Measurements from ENCODE around the gene CERS3. TPM values are rescaled to one million over a fixed set of nuclear protein-coding genes. Genes with fewer than 3 reads are reported as not detected.

CERS3 gene
- total and polyA plus RNA-seq, 2 of the 4 experiments (the other 2 are of a cell fraction): not detected

GRCh38 chr15:100383302-100384107 is 145.2 kb downstream of the CERS3 start:
- no peaks in the 10 kb centered on the region for H3K27me3 ChIP-seq (ENCODE audit: control insufficient read depth, insufficient read depth, low read length)
- H3K9me1 ChIP-seq (ENCODE audit: insufficient read depth, low read length): no peaks in the 10 kb centered on the region
- no peak for TF ChIP-seq CHD1 (IDR thresholded peaks at IDR 0.05; ENCODE audit: low read depth, low read length)
- TF ChIP-seq, protein P1, sequence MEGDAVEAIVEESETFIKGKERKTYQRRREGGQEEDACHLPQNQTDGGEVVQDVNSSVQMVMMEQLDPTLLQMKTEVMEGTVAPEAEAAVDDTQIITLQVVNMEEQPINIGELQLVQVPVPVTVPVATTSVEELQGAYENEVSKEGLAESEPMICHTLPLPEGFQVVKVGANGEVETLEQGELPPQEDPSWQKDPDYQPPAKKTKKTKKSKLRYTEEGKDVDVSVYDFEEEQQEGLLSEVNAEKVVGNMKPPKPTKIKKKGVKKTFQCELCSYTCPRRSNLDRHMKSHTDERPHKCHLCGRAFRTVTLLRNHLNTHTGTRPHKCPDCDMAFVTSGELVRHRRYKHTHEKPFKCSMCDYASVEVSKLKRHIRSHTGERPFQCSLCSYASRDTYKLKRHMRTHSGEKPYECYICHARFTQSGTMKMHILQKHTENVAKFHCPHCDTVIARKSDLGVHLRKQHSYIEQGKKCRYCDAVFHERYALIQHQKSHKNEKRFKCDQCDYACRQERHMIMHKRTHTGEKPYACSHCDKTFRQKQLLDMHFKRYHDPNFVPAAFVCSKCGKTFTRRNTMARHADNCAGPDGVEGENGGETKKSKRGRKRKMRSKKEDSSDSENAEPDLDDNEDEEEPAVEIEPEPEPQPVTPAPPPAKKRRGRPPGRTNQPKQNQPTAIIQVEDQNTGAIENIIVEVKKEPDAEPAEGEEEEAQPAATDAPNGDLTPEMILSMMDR (conservative IDR thresholded peaks at IDR 0.05; ENCODE audit: low read depth, low read length): peak; percentile 20; the same call in 1 of the 2 replicates
- in situ Hi-C loops (cut with MboI; ENCODE audit: low sequenced_read_pairs) (no loop called here), dilution Hi-C loops (cut with HindIII; ENCODE audit: low sequenced_read_pairs, unreplicated experiment) (no loop called here), intact Hi-C loops (cut with micrococcal nuclease) (no loop called here)
- no peak overlapping the region for H3K18ac ChIP-seq (ENCODE audit: low read depth, low read length)
- no peak for DNase-seq
- no peak overlapping the region for H3K4me2 ChIP-seq (ENCODE audit: low read depth, low read length)
- H3K56ac ChIP-seq (ENCODE audit: extremely low read depth, insufficient read depth, low read length): no peak overlapping the region
- H2AFZ ChIP-seq (replicated peaks; ENCODE audit: low read length, poor library complexity): no peak overlapping the region
- no TSS peak for BruUV-seq (replicated peaks)
- no peak overlapping the region for H4K91ac ChIP-seq (ENCODE audit: insufficient read depth, low read depth, low read length)
- no CpG with 5 or more reads among the region's 3 CpGs for WGBS, 2 experiments (ENCODE audit: extremely low coverage in 2 of 2, insufficient read length in 1 of 2)
- no peak overlapping the region for H3K4me3 ChIP-seq (ENCODE audit: insufficient read depth, low read depth, low read length)
- ChIA-PET CTCF (no interaction called here), POLR2A (ENCODE audit: unreplicated experiment) (no interaction called here)
- H3K27ac ChIP-seq (ENCODE audit: insufficient read depth, low read length): no peak overlapping the region
- no peak overlapping the region for H2AK9ac ChIP-seq (replicated peaks; ENCODE audit: low read depth, low read length, poor library complexity)
- no peaks in the 10 kb centered on the region for H3K36me3 ChIP-seq (ENCODE audit: control insufficient read depth, insufficient read depth, low read length)
- no peak overlapping the region for H2AK5ac ChIP-seq (ENCODE audit: low read depth, low read length)
- no peak overlapping the region for H2BK120ac ChIP-seq (ENCODE audit: low read depth, low read length)
- no peak overlapping the region for H2BK15ac ChIP-seq (ENCODE audit: low read depth, low read length)
- H3K9ac ChIP-seq (ENCODE audit: low read depth, low read length): no peak overlapping the region
- ATAC-seq (ENCODE audit: low read depth): no peak
- no peak overlapping the region for H2BK5ac ChIP-seq (ENCODE audit: low read depth, low read length, poor library complexity, severe bottlenecking)
- H3K23ac ChIP-seq (ENCODE audit: low read depth, low read length): no peak overlapping the region
- H3K4ac ChIP-seq (ENCODE audit: low read depth, low read length): no peak overlapping the region
- H4K5ac ChIP-seq (ENCODE audit: low read depth, low read length): no peak overlapping the region
- H4K20me1 ChIP-seq (ENCODE audit: insufficient read depth, low read length): no peaks in the 10 kb centered on the region
- peaks cover 35% of the 10 kb centered on the region for H3K9me3 ChIP-seq (ENCODE audit: control insufficient read depth, insufficient read depth, low read length)
- no peaks in the 10 kb centered on the region for H3K79me1 ChIP-seq (ENCODE audit: low read depth in 1 of 2, low read length in 2 of 2)
- H4K8ac ChIP-seq (ENCODE audit: low read depth in 2 of 2, low read length in 2 of 2): no peak overlapping the region
- H3K14ac ChIP-seq (replicated peaks; ENCODE audit: low read depth, low read length): no peak overlapping the region
- no peak overlapping the region for H2BK20ac ChIP-seq (ENCODE audit: low read depth, low read length)
- H3K4me1 ChIP-seq (ENCODE audit: control insufficient read depth, insufficient read depth, low read length): no peaks in the 10 kb centered on the region
